Naive thymus-derived CD4-positive, alpha-beta T cell (primary cell): ENCODE measurements around the gene ZFAND4. TPM values are rescaled to one million over a fixed set of nuclear protein-coding genes. Genes with fewer than 3 reads are reported as not detected.
A peak's percentile ranks its signal among the peaks of the same experiment; 100 is the strongest.

Experiments used
- ATAC-seq: fragments of 150-1000 bp; cut with Tn5 transposase; 2 replicates; pipeline ENCODE4 v1.10.0; 2021; ENCODE audit warnings: mild to moderate bottlenecking, moderate library complexity
- CTCF ChIA-PET: fragments of 350-600 bp; sonication (Branson Sonifier 250); formaldehyde crosslinking; loops from one replicate; lab custom pipeline; 2021; ENCODE audit warnings: antibody characterized with exemption; lab: Charles Lee
- POLR2A ChIA-PET: fragments of 350-600 bp; sonication (Branson Sonifier 250); formaldehyde crosslinking; loops from one replicate; lab custom pipeline; 2021; ENCODE audit warnings: antibody characterized with exemption, inconsistent platforms; lab: Charles Lee
- DNase-seq, 9 donors: peaks; one replicate each; pipeline versions ENCODE4 v3.0.0 to v3.0.0-alpha.2; 2020 to 2022; ENCODE audit warnings: mixed read lengths in 1 of 9
- H3K27ac ChIP-seq: one replicate; pipeline ENCODE4 v1.7.0; 2013; ENCODE audit warnings: mild to moderate bottlenecking, low read depth, low read length, moderate library complexity
- H3K27me3 ChIP-seq, 2 donors: one replicate each; pipeline ENCODE4 v1.7.0; 2013; ENCODE audit warnings: low read length in 2 of 2, mild to moderate bottlenecking in 2 of 2, moderate library complexity in 2 of 2; ENCODE audit not compliant: control insufficient read depth in 2 of 2, insufficient read depth in 2 of 2
- H3K36me3 ChIP-seq, 3 experiments: 1 replicate in 2 of 3; 2 replicates in 1 of 3; pipeline ENCODE4 v1.7.0; 2013; ENCODE audit warnings: low read length in 3 of 3, mild to moderate bottlenecking in 3 of 3, moderate library complexity in 1 of 3; ENCODE audit not compliant: insufficient read depth in 3 of 3, control insufficient read depth in 2 of 3
- H3K4me1 ChIP-seq, 2 donors: one replicate each; pipeline ENCODE4 v1.7.0; 2013; ENCODE audit warnings: low read length in 2 of 2, mild to moderate bottlenecking in 2 of 2, moderate library complexity in 1 of 2; ENCODE audit not compliant: control insufficient read depth in 2 of 2, insufficient read depth in 2 of 2
- H3K4me3 ChIP-seq: 2 replicates; pipeline ENCODE4 v1.7.0; 2013; ENCODE audit warnings: mild to moderate bottlenecking, low read length
- H3K9me3 ChIP-seq, 3 experiments: 1 replicate in 2 of 3; 2 replicates in 1 of 3; pipeline ENCODE4 v1.7.0; 2013; ENCODE audit warnings: low read length in 3 of 3; ENCODE audit not compliant: control insufficient read depth in 2 of 3
- H3K27ac Mint-ChIP-seq, 9 donors: one replicate each; pipeline ENCODE4 v1.8.0; 2020 to 2022; ENCODE audit warnings: mixed read lengths in 9 of 9, mild to moderate bottlenecking in 8 of 9, moderate library complexity in 5 of 9, inconsistent platforms in 2 of 9
- H3K27me3 Mint-ChIP-seq, 5 donors: one replicate each; pipeline ENCODE4 v1.8.0; 2021 to 2022; ENCODE audit warnings: mixed read lengths in 5 of 5, mild to moderate bottlenecking in 1 of 5
- H3K36me3 Mint-ChIP-seq, 5 donors: one replicate each; pipeline ENCODE4 v1.8.0; 2020 to 2022; ENCODE audit warnings: mixed read lengths in 5 of 5, mild to moderate bottlenecking in 3 of 5, inconsistent platforms in 1 of 5
- H3K4me1 Mint-ChIP-seq, 7 donors: one replicate each; pipeline ENCODE4 v1.8.0; 2020 to 2022; ENCODE audit warnings: mixed read lengths in 7 of 7, mild to moderate bottlenecking in 3 of 7, inconsistent platforms in 1 of 7
- H3K4me3 Mint-ChIP-seq, 10 donors: one replicate each; pipeline ENCODE4 v1.8.0; 2020 to 2022; ENCODE audit warnings: mild to moderate bottlenecking in 10 of 10, mixed read lengths in 10 of 10, moderate library complexity in 6 of 10, inconsistent platforms in 2 of 10
- H3K9me3 Mint-ChIP-seq, 11 donors: one replicate each; pipeline ENCODE4 v1.8.0; 2020 to 2022; ENCODE audit warnings: mixed read lengths in 11 of 11, mild to moderate bottlenecking in 4 of 11, inconsistent platforms in 1 of 11, moderate library complexity in 1 of 11
- intact Hi-C, 2 donors: fragments of 100-400 bp; cut with micrococcal nuclease; formaldehyde crosslinking; loops; one replicate each; pipeline ENCODE4 v1.15.1; 2023
- polyA plus RNA-seq, 2 donors: library from polyadenylated mRNA; unstranded; fragments of 300-500 nt; fragmentation: Illumina TruSeq; gene quantifications; one replicate each; pipeline ENCODE4 v1.2.3, GENCODE V29; 2021
- total RNA-seq, 6 experiments: library from RNA in 5 of 6; stranded (reverse) in 5 of 6; gene quantifications; 1 replicate in 5 of 6; 2 replicates in 1 of 6; pipeline ENCODE4 v1.2.3 and lab custom pipeline; 2021 to 2026

The ZFAND4 gene
- total and polyA plus RNA-seq, 7 experiments from 2014 or later, result 21.4 to 33.2 (median 29.5) TPM

GRCh38 chr10:45625879-45626278, 46.7 kb downstream of the ZFAND4 start:
- Histone ChIP-seq H3K36me3 (peaks cover 4 to 14% (median 5%) of the 10 kb centered on the region in 3 experiments), H3K4me1 (no peaks in the 10 kb centered on the region), H3K27ac (no peak overlapping the region), H3K9me3 (no peaks in the 10 kb centered on the region), H3K27me3 (no peaks in the 10 kb centered on the region), H3K4me3 (no peak overlapping the region)
- intact Hi-C loops, result no loop called here
- Mint-ChIP-seq H3K27me3 (no peaks in the 10 kb centered on the region), H3K27ac (peak overlapping the region in 1 of 9 donors; percentile 43), H3K36me3 (peaks cover 12 to 55% (median 45%) of the 10 kb centered on the region in 5 donors), H3K4me1 (no peaks in the 10 kb centered on the region), H3K9me3 (no peaks in the 10 kb centered on the region), H3K4me3 (no peak overlapping the region)
- DNase-seq (no peak), ATAC-seq (no peak)
- CTCF ChIA-PET, result no interaction called here
- POLR2A ChIA-PET, result no interaction called here

GRCh38 chr10:45624724-45625123, 47.8 kb downstream of the ZFAND4 start:
- no peaks in the 10 kb centered on the region for H3K9me3 ChIP-seq
- H3K36me3 ChIP-seq, result peaks cover 4 to 14% (median 5%) of the 10 kb centered on the region in 3 experiments
- H3K4me1 ChIP-seq, result no peaks in the 10 kb centered on the region
- H3K27me3 ChIP-seq, result no peaks in the 10 kb centered on the region
- no peak overlapping the region for H3K27ac ChIP-seq
- no peak overlapping the region for H3K27ac Mint-ChIP-seq
- no peaks in the 10 kb centered on the region for H3K4me1 Mint-ChIP-seq
- CTCF ChIA-PET, result no interaction called here
- no peaks in the 10 kb centered on the region for H3K9me3 Mint-ChIP-seq
- DNase-seq (no peak), ATAC-seq (no peak)
- H3K4me3 ChIP-seq, result no peak overlapping the region
- no peak overlapping the region for H3K4me3 Mint-ChIP-seq
- POLR2A ChIA-PET, result no interaction called here
- peaks cover 12 to 56% (median 46%) of the 10 kb centered on the region in 5 donors for H3K36me3 Mint-ChIP-seq
- intact Hi-C loops, result no loop called here
- H3K27me3 Mint-ChIP-seq, result no peaks in the 10 kb centered on the region

DNA sequence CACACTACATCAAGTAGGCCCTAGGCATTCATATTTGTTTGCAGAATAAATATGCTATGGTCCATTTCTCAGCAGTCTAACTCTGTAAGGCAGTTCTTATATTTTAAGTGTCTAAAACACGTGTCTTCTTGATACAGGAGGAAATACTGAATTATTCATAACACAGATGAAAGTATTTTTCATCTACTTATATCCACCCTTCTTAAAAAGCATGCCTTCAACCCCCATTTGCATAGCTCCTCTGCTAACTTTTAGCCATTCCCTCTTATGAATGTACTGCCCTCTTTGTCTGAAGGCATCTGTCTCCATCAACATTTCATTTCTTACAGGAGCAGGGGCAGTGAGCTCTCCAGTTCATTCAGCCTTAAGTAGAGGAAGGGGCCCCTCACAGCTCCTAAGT, 57.7 kb downstream of the ZFAND4 start:
- H3K4me1 Mint-ChIP-seq, result no peaks in the 10 kb centered on the region
- intact Hi-C loops, result no loop called here
- no peaks in the 10 kb centered on the region for H3K27me3 ChIP-seq
- H3K27me3 Mint-ChIP-seq, result no peaks in the 10 kb centered on the region
- H3K9me3 ChIP-seq, result no peaks in the 10 kb centered on the region
- H3K4me3 Mint-ChIP-seq, result no peak overlapping the region
- H3K4me1 ChIP-seq, result no peaks in the 10 kb centered on the region
- DNase-seq, result no peak
- ChIA-PET CTCF (interaction anchor here (0.6 kb wide), 1 partner anchor 433 kb away, joined by 3 read pairs; no protein-coding TSS in a partner anchor), POLR2A (interaction anchor here (0.8 kb wide), 1 partner anchor 34 kb away, joined by 4 read pairs; no protein-coding TSS in a partner anchor)
- ATAC-seq, result no peak
- H3K27ac Mint-ChIP-seq, result no peak overlapping the region
- peaks cover 10 to 46% (median 38%) of the 10 kb centered on the region in 5 donors for H3K36me3 Mint-ChIP-seq
- peaks cover 0 to 29% (median 9%) of the 10 kb centered on the region in 3 experiments for H3K36me3 ChIP-seq
- peaks cover 0 to 5% (median 0%) of the 10 kb centered on the region in 11 donors for H3K9me3 Mint-ChIP-seq
- no peak overlapping the region for H3K27ac ChIP-seq
- no peak overlapping the region for H3K4me3 ChIP-seq

GRCh38 chr10:45612741-45613140, 59.8 kb downstream of the ZFAND4 start:
- Mint-ChIP-seq H3K4me3 (no peak overlapping the region), H3K4me1 (no peaks in the 10 kb centered on the region), H3K9me3 (peaks cover 0 to 5% (median 0%) of the 10 kb centered on the region in 11 donors), H3K36me3 (peaks cover 13 to 50% (median 36%) of the 10 kb centered on the region in 5 donors), H3K27me3 (no peaks in the 10 kb centered on the region), H3K27ac (no peak overlapping the region)
- POLR2A ChIA-PET, result no interaction called here
- ATAC-seq, result no peak
- peaks cover 0 to 25% (median 9%) of the 10 kb centered on the region in 3 experiments for H3K36me3 ChIP-seq
- H3K4me3 ChIP-seq, result no peak overlapping the region
- H3K9me3 ChIP-seq, result no peaks in the 10 kb centered on the region
- no peak for DNase-seq
- intact Hi-C loops, result no loop called here
- no peak overlapping the region for H3K27ac ChIP-seq
- CTCF ChIA-PET, result no interaction called here
- H3K27me3 ChIP-seq, result no peaks in the 10 kb centered on the region
- no peaks in the 10 kb centered on the region for H3K4me1 ChIP-seq

DNA sequence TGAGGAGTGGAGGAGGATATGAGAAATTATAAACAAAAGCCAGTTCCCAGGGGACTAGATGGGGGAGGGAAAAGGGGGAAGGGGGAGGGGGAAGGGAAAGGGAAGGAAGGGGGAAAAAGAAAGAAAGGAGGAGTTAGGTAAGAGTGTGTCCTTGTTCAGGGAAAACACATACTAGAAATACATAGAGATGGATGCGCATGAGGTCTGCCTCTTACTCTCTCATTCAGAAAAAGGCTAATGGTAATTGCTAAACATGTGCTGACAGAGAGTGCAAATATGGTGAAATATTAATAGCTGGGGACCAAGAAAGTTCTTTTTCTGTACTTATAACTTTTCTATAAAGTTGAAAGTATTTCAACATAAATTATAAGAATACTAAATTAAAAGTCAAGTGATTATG, 64.5 kb downstream of the ZFAND4 start:
- ChIA-PET POLR2A (interaction anchor here (0.6 kb wide), 1 partner anchor 102 kb away, joined by 4 read pairs; no protein-coding TSS in a partner anchor), CTCF (no interaction called here)
- Mint-ChIP-seq H3K27me3 (peaks cover 0 to 3% (median 0%) of the 10 kb centered on the region in 5 donors), H3K9me3 (peaks cover 0 to 5% (median 0%) of the 10 kb centered on the region in 11 donors), H3K4me3 (no peak overlapping the region), H3K36me3 (peaks cover 13 to 40% (median 30%) of the 10 kb centered on the region in 5 donors), H3K4me1 (peaks cover 0 to 2% (median 0%) of the 10 kb centered on the region in 7 donors), H3K27ac (no peak overlapping the region)
- H3K27me3 ChIP-seq, result no peaks in the 10 kb centered on the region
- intact Hi-C loops, result no loop called here
- peaks cover 0 to 18% (median 9%) of the 10 kb centered on the region in 3 experiments for H3K36me3 ChIP-seq
- ATAC-seq, result no peak
- no peak for DNase-seq
- H3K4me3 ChIP-seq, result no peak overlapping the region
- no peak overlapping the region for H3K27ac ChIP-seq
- no peaks in the 10 kb centered on the region for H3K9me3 ChIP-seq
- no peaks in the 10 kb centered on the region for H3K4me1 ChIP-seq

- POLR2A ChIA-PET, result no interaction called here
- Histone ChIP-seq H3K36me3 (peaks cover 0 to 10% (median 9%) of the 10 kb centered on the region in 3 experiments), H3K27ac (no peak overlapping the region), H3K9me3 (no peaks in the 10 kb centered on the region), H3K27me3 (no peaks in the 10 kb centered on the region), H3K4me1 (no peaks in the 10 kb centered on the region), H3K4me3 (no peak overlapping the region)
- Mint-ChIP-seq H3K4me1 (peaks cover 0 to 2% (median 0%) of the 10 kb centered on the region in 7 donors), H3K4me3 (no peak overlapping the region), H3K36me3 (peaks cover 12 to 32% (median 22%) of the 10 kb centered on the region in 5 donors), H3K27me3 (peaks cover 0 to 3% (median 0%) of the 10 kb centered on the region in 5 donors), H3K27ac (no peak overlapping the region), H3K9me3 (peaks cover 0 to 5% (median 0%) of the 10 kb centered on the region in 11 donors)
- no peak for ATAC-seq
- DNase-seq, result no peak
- CTCF ChIA-PET, result no interaction called here
- intact Hi-C loops, result no loop called here
Observed at GRCh38 chr10:45607276-45607675, 65.3 kb downstream of the ZFAND4 start.

- intact Hi-C loops, result no loop called here
- ATAC-seq (no peak), DNase-seq (no peak)
- Mint-ChIP-seq H3K27me3 (peaks cover 7 to 28% (median 23%) of the 10 kb centered on the region in 5 donors), H3K36me3 (peaks cover 0 to 8% (median 0%) of the 10 kb centered on the region in 5 donors), H3K27ac (no peak overlapping the region), H3K4me1 (peaks cover 0 to 15% (median 9%) of the 10 kb centered on the region in 7 donors), H3K4me3 (no peak overlapping the region), H3K9me3 (peaks cover 0 to 10% (median 2%) of the 10 kb centered on the region in 11 donors)
- no peaks in the 10 kb centered on the region for H3K36me3 ChIP-seq
- no peaks in the 10 kb centered on the region for H3K9me3 ChIP-seq
- ChIA-PET CTCF (no interaction called here), POLR2A (no interaction called here)
- H3K27me3 ChIP-seq, result no peaks in the 10 kb centered on the region
- H3K4me3 ChIP-seq, result no peak overlapping the region
- H3K4me1 ChIP-seq, result no peaks in the 10 kb centered on the region
- no peak overlapping the region for H3K27ac ChIP-seq
Observed at GRCh38 chr10:45602836-45603235, 69.7 kb downstream of the ZFAND4 start.
